Upper lobe of left lung (tissue), 4 donors: ENCODE data around the gene TRIM38.

Experiments
- POLR2AphosphoS5 ChIP-seq, 2 donors: sonication (generic); formaldehyde crosslinking; IDR thresholded peaks; one replicate each; pipeline ENCODE4 v1.5.1; 2017; ENCODE audit warnings: antibody characterized with exemption in 2 of 2
- TF ChIP-seq, protein P1 (sequence below), 6 experiments: fragments of 450-650 bp in 4 of 6; fragments of 200-600 bp in 2 of 6; sonication (generic) in 2 of 6; IDR thresholded peaks; one replicate each; pipeline ENCODE4 v1.5.1; 2016 to 2019; ENCODE audit warnings: antibody characterized with exemption in 6 of 6

DNA sequence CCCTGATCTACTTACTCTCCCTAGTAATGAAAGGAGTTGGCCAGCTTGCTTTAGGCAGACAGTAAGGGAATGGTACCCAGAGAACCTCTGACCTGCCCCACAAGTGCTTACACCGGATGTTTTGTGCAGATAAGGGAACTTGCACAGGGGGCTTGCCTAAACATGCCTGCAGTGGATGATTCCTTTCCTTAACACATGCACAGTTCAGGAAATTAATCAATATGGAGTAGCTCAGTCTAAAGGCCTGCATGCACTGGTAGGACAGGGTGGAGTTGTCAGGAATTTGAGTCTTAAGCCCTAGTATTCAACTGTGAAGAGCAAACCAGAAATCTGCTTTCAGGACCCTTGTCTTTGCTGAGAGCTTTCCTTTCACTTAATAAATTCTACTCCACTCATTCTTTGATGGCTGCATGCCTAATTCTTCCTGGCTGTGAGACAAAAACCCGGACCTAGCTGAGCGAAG is 3.9 kb upstream of the TRIM38 start:
- TF ChIP-seq, protein P1, sequence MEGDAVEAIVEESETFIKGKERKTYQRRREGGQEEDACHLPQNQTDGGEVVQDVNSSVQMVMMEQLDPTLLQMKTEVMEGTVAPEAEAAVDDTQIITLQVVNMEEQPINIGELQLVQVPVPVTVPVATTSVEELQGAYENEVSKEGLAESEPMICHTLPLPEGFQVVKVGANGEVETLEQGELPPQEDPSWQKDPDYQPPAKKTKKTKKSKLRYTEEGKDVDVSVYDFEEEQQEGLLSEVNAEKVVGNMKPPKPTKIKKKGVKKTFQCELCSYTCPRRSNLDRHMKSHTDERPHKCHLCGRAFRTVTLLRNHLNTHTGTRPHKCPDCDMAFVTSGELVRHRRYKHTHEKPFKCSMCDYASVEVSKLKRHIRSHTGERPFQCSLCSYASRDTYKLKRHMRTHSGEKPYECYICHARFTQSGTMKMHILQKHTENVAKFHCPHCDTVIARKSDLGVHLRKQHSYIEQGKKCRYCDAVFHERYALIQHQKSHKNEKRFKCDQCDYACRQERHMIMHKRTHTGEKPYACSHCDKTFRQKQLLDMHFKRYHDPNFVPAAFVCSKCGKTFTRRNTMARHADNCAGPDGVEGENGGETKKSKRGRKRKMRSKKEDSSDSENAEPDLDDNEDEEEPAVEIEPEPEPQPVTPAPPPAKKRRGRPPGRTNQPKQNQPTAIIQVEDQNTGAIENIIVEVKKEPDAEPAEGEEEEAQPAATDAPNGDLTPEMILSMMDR (IDR thresholded peaks at IDR 0.05) = no peak
- no peak for TF ChIP-seq POLR2AphosphoS5 (IDR thresholded peaks at IDR 0.05)
